ENCODE results near the gene FRK. TPM values are rescaled to one million over a fixed set of nuclear protein-coding genes. Genes with fewer than 3 reads are reported as not detected.

FRK gene
- total RNA-seq, 4 donors from 2014 or later, result 0.59 to 3.2 (median 2.0) TPM

GRCh38 chr6:115958958-115959357 is 101.7 kb downstream of the FRK start:
- WGBS, 2 donors, result 84 to 87% methylated on average over 3 of the region's 3 CpGs
- intact Hi-C loops (cut with DNase I; ENCODE audit: low total_unique reads), result no loop called here
- no peak overlapping the region for H3K4me3 ChIP-seq (ENCODE audit: low read depth, poor library complexity, severe bottlenecking)
- no peak for DNase-seq (ENCODE audit: low spot score in 2 of 2)
- TF ChIP-seq CTCF (IDR thresholded peaks at IDR 0.05) (no peak), POLR2A (IDR thresholded peaks at IDR 0.05) (no peak)

GRCh38 chr6:115954740-115955139 is 106.0 kb downstream of the FRK start:
- WGBS, 2 donors, result 59 to 86% methylated on average over 2 of the region's 2 CpGs
- intact Hi-C loops (cut with DNase I; ENCODE audit: low total_unique reads), result no loop called here
- TF ChIP-seq CTCF (IDR thresholded peaks at IDR 0.05) (no peak), POLR2A (IDR thresholded peaks at IDR 0.05) (no peak)
- DNase-seq (ENCODE audit: low spot score in 2 of 2), result no peak
- H3K4me3 ChIP-seq (ENCODE audit: low read depth, poor library complexity, severe bottlenecking), result no peak overlapping the region

- intact Hi-C loops (cut with DNase I; ENCODE audit: low total_unique reads), result no loop called here
- TF ChIP-seq POLR2A (IDR thresholded peaks at IDR 0.05), result no peak
- no peak for TF ChIP-seq CTCF (IDR thresholded peaks at IDR 0.05)
- no peak overlapping the region for H3K4me3 ChIP-seq (ENCODE audit: low read depth, poor library complexity, severe bottlenecking)
- no peak for DNase-seq (ENCODE audit: low spot score in 2 of 2)
Measured at GRCh38 chr6:115948751-115949150, 111.9 kb downstream of the FRK start.

- H3K4me3 ChIP-seq (ENCODE audit: low read depth, poor library complexity, severe bottlenecking), result no peak overlapping the region
- DNase-seq (ENCODE audit: low spot score in 2 of 2), result no peak
- intact Hi-C loops (cut with DNase I; ENCODE audit: low total_unique reads), result no loop called here
- TF ChIP-seq POLR2A (IDR thresholded peaks at IDR 0.05) (no peak), CTCF (IDR thresholded peaks at IDR 0.05) (no peak)
- 84 to 85% methylated on average over 2 of the region's 2 CpGs for WGBS, 2 donors
Measured at GRCh38 chr6:115947966-115948541, 112.6 kb downstream of the FRK start.

- DNase-seq (ENCODE audit: low spot score in 2 of 2), result no peak
Measured at GRCh38 chr6:115945812-115946211, 114.9 kb downstream of the FRK start.

More at GRCh38 chr6:115945812-115946211, 114.9 kb downstream of the FRK start:
- H3K4me3 ChIP-seq (ENCODE audit: low read depth, poor library complexity, severe bottlenecking), result no peak overlapping the region
- 78 to 83% methylated on average over 1 of the region's 1 CpG for WGBS, 2 donors
- intact Hi-C loops (cut with DNase I; ENCODE audit: low total_unique reads), result no loop called here
- TF ChIP-seq CTCF (IDR thresholded peaks at IDR 0.05), result no peak

Data from lower leg skin (tissue), 4 donors.